Limb (tissue), 2 donors: ENCODE data around the gene PARM1.

ENCODE experiments used
- DNase-seq, 2 donors: peaks; one replicate each; pipeline ENCODE4 v3.0.0-alpha.2; 2016; ENCODE audit errors: extremely low spot score in 2 of 2

Gene PARM1

DNA sequence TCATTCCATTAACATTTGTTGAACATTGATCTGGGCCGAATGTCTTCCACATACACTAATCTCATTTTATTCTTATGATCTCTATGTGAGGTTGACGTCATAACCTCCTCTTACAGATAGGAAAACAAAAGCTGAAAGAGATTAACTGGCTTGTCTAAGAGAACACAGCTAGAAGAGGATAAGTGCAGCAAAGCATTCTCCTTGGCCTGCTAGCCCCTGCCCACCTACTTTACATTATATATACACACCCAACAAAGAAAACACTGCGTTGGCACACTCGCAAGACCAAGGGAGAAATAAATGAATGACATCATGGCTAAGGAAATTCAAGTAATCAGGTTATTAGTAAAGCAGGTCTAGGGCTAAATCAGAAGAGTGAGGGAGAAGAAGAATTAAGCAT is 138.4 kb downstream of the PARM1 start:
- DNase-seq: no peak

DNA sequence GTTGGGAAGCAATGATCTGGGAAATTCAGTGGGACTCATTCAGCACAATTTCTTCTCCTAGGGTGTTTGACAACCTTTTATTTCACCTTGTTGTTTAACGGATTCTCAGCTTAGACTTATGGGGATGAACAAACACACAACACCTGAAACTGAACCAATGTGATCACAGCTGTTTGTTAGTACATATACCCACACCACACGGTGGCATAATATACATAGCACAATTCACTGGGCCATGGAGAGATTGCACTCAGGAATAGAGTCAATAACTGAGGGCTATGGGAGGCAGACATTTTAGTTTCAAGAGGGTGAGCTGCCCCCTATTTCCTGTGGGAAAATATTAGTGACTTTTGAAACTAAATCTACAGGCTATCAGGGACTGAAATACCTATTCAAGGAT is 148.0 kb downstream of the PARM1 start:
- DNase-seq: no peak

DNA sequence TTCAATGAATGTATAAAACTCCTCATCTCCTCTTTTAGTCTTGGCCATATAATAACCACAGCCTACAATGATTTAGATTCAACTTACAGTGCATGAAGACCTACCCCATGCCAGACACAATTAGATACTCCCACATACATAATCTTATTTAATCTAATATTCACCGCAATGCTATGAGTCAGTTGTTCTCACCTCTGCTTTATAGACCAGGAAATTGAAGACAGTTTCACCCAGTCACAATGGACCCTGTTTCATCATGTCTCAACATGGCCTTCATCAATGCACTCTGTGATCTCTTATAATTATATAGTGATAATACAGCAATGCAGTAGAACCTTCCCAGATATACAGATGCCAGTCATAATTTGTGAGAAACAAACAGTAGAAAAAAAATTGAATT is 148.6 kb downstream of the PARM1 start:
- DNase-seq: no peak

DNA sequence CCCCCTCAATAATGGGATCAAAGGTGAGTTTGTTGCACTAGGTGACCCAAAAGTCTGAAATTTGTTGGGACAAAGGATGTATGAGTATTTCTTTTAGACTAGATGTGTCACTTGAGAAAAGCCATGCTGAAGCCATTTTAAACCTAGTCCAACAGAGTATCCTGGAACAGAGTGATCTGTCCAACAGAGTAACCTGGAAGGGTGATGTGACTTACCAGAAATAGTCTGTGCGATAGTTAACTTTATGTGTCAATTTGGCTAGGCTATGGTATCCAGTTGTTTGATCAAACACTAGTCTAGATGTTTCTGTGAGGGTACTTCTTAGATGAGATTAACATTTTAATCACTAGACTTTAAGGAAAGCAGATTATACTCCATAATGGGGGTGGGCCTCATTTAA is 154.5 kb downstream of the PARM1 start:
- DNase-seq: no peak

DNA sequence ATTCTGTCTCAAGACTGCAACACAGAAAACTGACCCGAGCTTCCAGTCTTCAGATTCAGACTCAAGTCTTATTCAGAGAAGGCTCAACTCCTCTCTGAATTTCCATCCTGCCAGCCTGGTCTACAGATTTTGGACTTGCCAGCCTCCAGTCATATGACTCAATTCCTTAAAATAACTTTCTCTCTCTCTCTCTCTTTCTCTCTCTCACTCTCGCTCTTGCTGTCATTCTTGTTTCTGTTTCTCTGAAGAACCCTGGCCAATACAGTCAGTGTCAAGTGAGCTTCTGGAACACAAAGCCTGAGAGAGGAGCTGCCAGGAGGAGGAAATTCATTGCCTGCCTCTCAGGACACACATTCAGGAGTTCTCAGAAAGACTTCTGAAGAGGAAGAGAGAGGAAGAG is 154.9 kb downstream of the PARM1 start:
- no peak for DNase-seq

DNA sequence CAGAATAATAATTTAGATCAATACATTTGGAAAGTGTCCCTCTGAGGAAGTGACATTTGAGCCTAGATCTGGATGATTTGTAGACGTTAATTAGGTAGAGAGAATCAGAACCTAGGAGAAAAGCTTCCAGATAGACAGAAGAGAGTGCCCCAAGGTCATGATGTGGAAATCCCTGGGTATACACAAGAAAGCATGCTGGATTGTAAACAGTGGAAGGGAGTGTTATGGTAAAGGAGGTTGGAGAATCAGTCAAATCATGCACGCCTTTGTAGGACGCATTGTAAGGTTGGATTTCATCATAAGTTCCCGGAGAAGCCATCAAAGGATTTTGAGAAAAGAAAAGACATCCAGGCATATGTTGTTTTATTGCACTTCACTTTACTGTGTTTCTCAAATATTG is 156.3 kb downstream of the PARM1 start:
- DNase-seq: no peak

DNA sequence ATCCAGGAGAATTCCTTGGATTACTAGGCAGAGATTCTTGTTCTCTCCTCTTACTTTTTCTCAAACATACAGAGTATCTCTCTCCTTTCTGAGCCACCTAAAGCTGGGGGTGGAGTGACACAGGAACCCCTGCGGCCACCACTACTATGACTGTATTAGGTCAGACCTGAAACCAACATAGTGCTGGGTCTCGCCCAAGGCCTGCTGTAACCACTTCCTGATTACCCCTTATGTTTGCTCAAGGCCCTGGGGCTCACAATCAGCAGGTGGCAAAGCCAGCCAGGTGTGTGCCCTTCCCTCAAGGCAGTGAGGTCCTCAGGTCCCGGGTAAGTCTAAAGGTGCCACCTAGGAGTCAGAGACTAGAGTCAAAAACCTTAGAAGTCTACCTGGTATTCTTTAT is 166.4 kb downstream of the PARM1 start:
- DNase-seq: no peak
